TTC549 (cell line): ENCODE measurements around the gene FAR2.
"Not testable (repeated sequence)": the region's sequence is repeated elsewhere in the genome, so short reads cannot be mapped to it uniquely, and the experiment has no call there.

Experiments used
- FAIRE-seq: peaks from 2 replicates; lab custom pipeline; 2012; peaks lifted over from hg19 to GRCh38; lab: Jason Lieb, UNC

FAR2 gene

GRCh38 chr12:29148911-29149690 is at the start of gene FAR2:
Gene FAR2, plus strand, starts transcription at chr12:29149278. Its CDS starts 121,172 bp downstream, at chr12:29270450.
- no peak for FAIRE-seq

- no peak for FAIRE-seq
Observed at GRCh38 chr12:29102741-29103140, 46.3 kb upstream of the FAR2 start.

GRCh38 chr12:29103539-29103974 is 45.5 kb upstream of the FAR2 start:
- FAIRE-seq, result no peak

- FAIRE-seq, result no peak
Observed at GRCh38 chr12:29104516-29104915, 44.6 kb upstream of the FAR2 start.

- no peak for FAIRE-seq
Observed at GRCh38 chr12:29110506-29111442, 38.3 kb upstream of the FAR2 start.

- no peak for FAIRE-seq
Observed at GRCh38 chr12:29113101-29113500, 36.0 kb upstream of the FAR2 start.

GRCh38 chr12:29116414-29116813 is 32.7 kb upstream of the FAR2 start:
- no peak for FAIRE-seq

- FAIRE-seq, result no peak
Observed at GRCh38 chr12:29131539-29131938, 17.5 kb upstream of the FAR2 start.

GRCh38 chr12:29132316-29132715 is 16.8 kb upstream of the FAR2 start:
- FAIRE-seq, result no peak

GRCh38 chr12:29133181-29133580 is 15.9 kb upstream of the FAR2 start:
- no peak for FAIRE-seq

GRCh38 chr12:29133680-29134079 is 15.4 kb upstream of the FAR2 start:
- FAIRE-seq, result no peak

- FAIRE-seq, result not testable (repeated sequence)
Observed at GRCh38 chr12:29138256-29138655, 10.8 kb upstream of the FAR2 start.

GRCh38 chr12:29138855-29139254 is 10.2 kb upstream of the FAR2 start:
- not testable (repeated sequence) for FAIRE-seq

- no peak for FAIRE-seq
Observed at GRCh38 chr12:29145372-29146170, 3.5 kb upstream of the FAR2 start.

GRCh38 chr12:29146196-29146595 is 2.9 kb upstream of the FAR2 start:
- FAIRE-seq, result no peak

GRCh38 chr12:29147731-29148595 is 1.1 kb upstream of the FAR2 start:
- no peak for FAIRE-seq

- no peak for FAIRE-seq
Observed at GRCh38 chr12:29148596-29148910, 525 bp upstream of the FAR2 start.

- FAIRE-seq, result no peak
Observed at GRCh38 chr12:29149691-29150281, 708 bp downstream of the FAR2 start.

GRCh38 chr12:29150462-29150861 is 1.4 kb downstream of the FAR2 start:
- no peak for FAIRE-seq

- FAIRE-seq, result no peak
Observed at GRCh38 chr12:29152223-29152868, 3.3 kb downstream of the FAR2 start.
